Mammary microvascular endothelial cell (primary cell): ENCODE measurements around the gene EBP. TPM values are rescaled to one million over a fixed set of nuclear protein-coding genes. Genes with fewer than 3 reads are reported as not detected.

ENCODE experiments used
- total RNA-seq: library from RNA; depleted of rRNA; stranded (reverse); fragments of >200 nt; gene quantifications from 2 replicates; pipeline ENCODE4 v1.2.3, GENCODE V29; 2015

Gene EBP
- 70.2 and 79.9 TPM in 2 replicates for total RNA-seq

GRCh38 chrX:48521353-48522243 is at the start of gene EBP:
TSS of gene EBP (plus strand) at chrX:48521808. CDS start at chrX:48523772, 1,964 bp downstream.

GRCh38 chrX:48475774-48476577 is 45.6 kb upstream of the EBP start, which contains the start of gene FTSJ1:
TSS of gene FTSJ1 (plus strand) at chrX:48476199. CDS start at chrX:48478048, 1,849 bp downstream.

GRCh38 chrX:48508400-48509244 is 13.0 kb upstream of the EBP start, which contains the start of gene PORCN:
TSS of gene PORCN (plus strand) at chrX:48508992. CDS start at chrX:48509821, 829 bp downstream.

GRCh38 chrX:48539345-48540027 is 17.9 kb downstream of the EBP start, which contains the start of gene TBC1D25:
TSS of gene TBC1D25 (plus strand) at chrX:48539714. CDS start at chrX:48539798, 84 bp downstream.

GRCh38 chrX:48574270-48575266 is 53.0 kb downstream of the EBP start, which contains the start of gene RBM3:
TSS of gene RBM3 (plus strand) at chrX:48574484. CDS start at chrX:48575181, 697 bp downstream.

Other genes starting within 250 kb of the EBP start
- gene SSX3, start 165.1 kb upstream of the EBP start, total RNA-seq: not detected in 2 replicates
- not detected in 2 replicates for gene SSX4, start 138.3 kb upstream of the EBP start, total RNA-seq
- gene SSX4B, start 109.8 kb upstream of the EBP start, total RNA-seq: not detected in 2 replicates
- gene SLC38A5, start 51.5 kb upstream of the EBP start, total RNA-seq: 32.2 and 39.8 TPM in 2 replicates
- gene FTSJ1, start 45.6 kb upstream of the EBP start, total RNA-seq: 81.1 and 84.4 TPM in 2 replicates
- 8.1 and 12.7 TPM in 2 replicates for gene PORCN, start 12.8 kb upstream of the EBP start, total RNA-seq
- 8.8 and 9.7 TPM in 2 replicates for gene TBC1D25, start 17.9 kb downstream of the EBP start, total RNA-seq
- gene RBM3, start 52.7 kb downstream of the EBP start, total RNA-seq: 328 and 351 TPM in 2 replicates
- gene WDR13, start 75.7 kb downstream of the EBP start, total RNA-seq: 138 and 155 TPM in 2 replicates
- gene WAS, start 162.0 kb downstream of the EBP start, total RNA-seq: 0.13 TPM in 1 of 2 replicates, not detected in the other
- 17.7 and 17.8 TPM in 2 replicates for gene SUV39H1, start 174.9 kb downstream of the EBP start, total RNA-seq
- gene GLOD5, start 239.9 kb downstream of the EBP start, total RNA-seq: not detected in 2 replicates